ENCODE data around the gene SLC25A29.

SLC25A29 gene

DNA sequence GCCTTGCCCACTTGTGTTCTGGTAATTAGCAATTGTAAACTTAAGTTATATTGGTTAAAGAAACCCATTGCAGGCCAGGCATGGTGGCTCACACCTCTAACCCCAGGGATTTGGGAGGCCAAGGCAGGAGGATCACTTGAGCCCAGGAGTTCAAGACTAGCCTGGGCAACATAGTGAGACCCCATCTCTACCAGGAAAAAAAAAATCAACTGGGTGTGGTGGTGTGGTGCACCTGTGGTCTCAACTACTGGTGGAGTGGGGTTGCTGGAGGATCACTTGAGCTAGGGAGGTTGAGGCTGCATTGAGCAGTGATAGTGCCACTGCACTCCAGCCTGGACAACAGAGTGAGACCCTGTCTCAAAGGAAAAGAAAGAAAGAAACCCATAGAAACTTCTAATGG is 53.6 kb downstream of the SLC25A29 start:
- peaks cover 8% of the 10 kb centered on the region for H3F3A ChIP-seq (ENCODE audit: control insufficient read depth, insufficient read depth)
- no peak for TF ChIP-seq EZH2phosphoT487 (IDR thresholded peaks at IDR 0.05; ENCODE audit: borderline replicate concordance, low read length)
- TF ChIP-seq, protein P1, sequence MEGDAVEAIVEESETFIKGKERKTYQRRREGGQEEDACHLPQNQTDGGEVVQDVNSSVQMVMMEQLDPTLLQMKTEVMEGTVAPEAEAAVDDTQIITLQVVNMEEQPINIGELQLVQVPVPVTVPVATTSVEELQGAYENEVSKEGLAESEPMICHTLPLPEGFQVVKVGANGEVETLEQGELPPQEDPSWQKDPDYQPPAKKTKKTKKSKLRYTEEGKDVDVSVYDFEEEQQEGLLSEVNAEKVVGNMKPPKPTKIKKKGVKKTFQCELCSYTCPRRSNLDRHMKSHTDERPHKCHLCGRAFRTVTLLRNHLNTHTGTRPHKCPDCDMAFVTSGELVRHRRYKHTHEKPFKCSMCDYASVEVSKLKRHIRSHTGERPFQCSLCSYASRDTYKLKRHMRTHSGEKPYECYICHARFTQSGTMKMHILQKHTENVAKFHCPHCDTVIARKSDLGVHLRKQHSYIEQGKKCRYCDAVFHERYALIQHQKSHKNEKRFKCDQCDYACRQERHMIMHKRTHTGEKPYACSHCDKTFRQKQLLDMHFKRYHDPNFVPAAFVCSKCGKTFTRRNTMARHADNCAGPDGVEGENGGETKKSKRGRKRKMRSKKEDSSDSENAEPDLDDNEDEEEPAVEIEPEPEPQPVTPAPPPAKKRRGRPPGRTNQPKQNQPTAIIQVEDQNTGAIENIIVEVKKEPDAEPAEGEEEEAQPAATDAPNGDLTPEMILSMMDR (IDR thresholded peaks at IDR 0.05; ENCODE audit: low read depth, low read length, poor library complexity, severe bottlenecking), result no peak
- peaks cover 60% of the 10 kb centered on the region for H3K4me1 ChIP-seq (ENCODE audit: control insufficient read depth, low read length)
- no peaks in the 10 kb centered on the region for H3K27me3 ChIP-seq (ENCODE audit: control insufficient read depth, low read length)
- H3K27ac ChIP-seq (ENCODE audit: low read depth, low read length), result no peak overlapping the region
- peaks cover 58% of the 10 kb centered on the region for H4K20me1 ChIP-seq (ENCODE audit: control insufficient read depth, insufficient read depth, low read depth, low read length)
- H3K9me2 ChIP-seq (replicated peaks; ENCODE audit: control insufficient read depth, low read length), result no peaks in the 10 kb centered on the region
- peaks cover 59% of the 10 kb centered on the region for H3K36me3 ChIP-seq (ENCODE audit: control insufficient read depth, low read length)
- no peak overlapping the region for H3K4me2 ChIP-seq (ENCODE audit: low read length)
- H3K4me3 ChIP-seq (ENCODE audit: low read length), result no peak overlapping the region
- H3K79me2 ChIP-seq (ENCODE audit: control insufficient read depth, low read length), result peaks cover 100% of the 10 kb centered on the region
- H3K9me3 ChIP-seq (ENCODE audit: control insufficient read depth, insufficient read depth, low read length), result no peaks in the 10 kb centered on the region

DNA sequence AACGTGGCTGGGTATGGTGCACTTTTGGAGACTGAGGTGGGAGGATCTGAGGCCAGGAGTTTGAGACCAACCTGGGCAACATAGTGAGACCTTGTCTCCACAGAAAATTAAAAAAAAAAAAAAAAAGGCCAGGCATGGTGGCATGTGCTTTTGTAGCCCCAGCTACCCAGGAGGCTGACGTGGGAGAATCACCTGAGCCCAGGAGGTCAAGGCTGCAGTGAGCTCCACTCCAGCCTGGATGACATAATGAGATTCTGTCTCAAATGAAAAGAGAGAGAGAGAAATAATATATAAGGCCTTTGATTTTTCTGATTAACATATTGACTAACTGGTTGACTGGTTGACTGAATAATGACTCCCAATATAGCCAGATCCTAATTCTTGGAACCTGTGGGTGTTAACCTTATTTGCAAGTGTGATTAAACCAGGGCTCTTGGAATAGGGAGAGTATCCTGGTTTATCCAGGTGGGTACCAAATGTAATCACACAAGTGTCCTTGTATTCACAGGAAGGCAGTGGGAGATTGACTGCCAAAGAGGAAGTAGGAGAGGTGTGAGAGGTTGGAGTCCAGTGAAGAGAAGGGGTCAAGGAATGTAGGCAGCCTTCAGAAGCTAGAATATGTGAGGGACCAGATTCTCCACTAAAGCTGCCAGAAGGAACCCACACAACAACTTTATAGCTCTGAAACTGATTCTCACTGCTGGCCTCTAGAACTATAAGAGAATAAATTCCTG is 55.3 kb downstream of the SLC25A29 start:
- peaks cover 57% of the 10 kb centered on the region for H4K20me1 ChIP-seq (ENCODE audit: control insufficient read depth, insufficient read depth, low read depth, low read length)
- no peak for TF ChIP-seq EZH2phosphoT487 (IDR thresholded peaks at IDR 0.05; ENCODE audit: borderline replicate concordance, low read length)
- TF ChIP-seq, protein P1 (IDR thresholded peaks at IDR 0.05; ENCODE audit: low read depth, low read length, poor library complexity, severe bottlenecking), result no peak
- no peak overlapping the region for H3K4me2 ChIP-seq (ENCODE audit: low read length)
- peaks cover 58% of the 10 kb centered on the region for H3K4me1 ChIP-seq (ENCODE audit: control insufficient read depth, low read length)
- H3K9me3 ChIP-seq (ENCODE audit: control insufficient read depth, insufficient read depth, low read length), result no peaks in the 10 kb centered on the region
- no peak overlapping the region for H3K27ac ChIP-seq (ENCODE audit: low read depth, low read length)
- peaks cover 4% of the 10 kb centered on the region for H3F3A ChIP-seq (ENCODE audit: control insufficient read depth, insufficient read depth)
- H3K27me3 ChIP-seq (ENCODE audit: control insufficient read depth, low read length), result no peaks in the 10 kb centered on the region
- H3K36me3 ChIP-seq (ENCODE audit: control insufficient read depth, low read length), result peaks cover 56% of the 10 kb centered on the region
- H3K4me3 ChIP-seq (ENCODE audit: low read length), result no peak overlapping the region
- no peaks in the 10 kb centered on the region for H3K9me2 ChIP-seq (replicated peaks; ENCODE audit: control insufficient read depth, low read length)
- H3K79me2 ChIP-seq (ENCODE audit: control insufficient read depth, low read length), result peaks cover 100% of the 10 kb centered on the region

DNA sequence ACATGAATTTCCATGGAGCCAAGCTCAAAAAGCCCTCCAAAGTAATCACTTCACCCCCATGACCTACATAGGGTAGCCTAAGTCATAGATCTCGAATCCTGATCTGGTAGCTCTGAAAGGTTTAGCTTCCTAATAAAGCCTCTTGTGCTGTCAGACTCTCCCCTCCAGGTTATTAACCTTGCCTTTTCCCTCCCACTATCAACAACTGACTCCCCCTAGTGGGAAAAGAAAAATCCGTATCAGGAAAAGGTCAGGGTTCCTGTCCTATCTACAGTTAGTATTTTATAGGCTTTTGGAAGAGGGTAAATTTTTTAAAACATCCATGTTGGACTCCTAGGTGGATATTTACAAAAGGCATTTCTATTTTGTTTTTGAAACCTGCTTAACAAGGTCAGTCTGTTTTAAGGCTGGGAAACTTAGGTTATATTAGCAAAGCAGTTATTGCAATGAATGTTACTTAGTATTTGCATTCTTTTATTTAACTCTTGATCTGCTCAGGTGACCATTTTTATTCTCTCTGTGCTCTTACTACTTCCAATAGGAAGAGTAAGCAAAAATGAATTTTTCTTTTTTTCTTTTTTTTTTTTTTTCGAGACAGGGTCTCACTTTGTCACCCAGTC is 59.3 kb downstream of the SLC25A29 start:
- H3K27ac ChIP-seq (ENCODE audit: low read depth, low read length), result no peak overlapping the region
- peak overlapping the region; percentile 61 for H3K4me2 ChIP-seq (ENCODE audit: low read length)
- peaks cover 64% of the 10 kb centered on the region for H3K4me1 ChIP-seq (ENCODE audit: control insufficient read depth, low read length)
- H4K20me1 ChIP-seq (ENCODE audit: control insufficient read depth, insufficient read depth, low read depth, low read length), result peaks cover 60% of the 10 kb centered on the region
- TF ChIP-seq EZH2phosphoT487 (IDR thresholded peaks at IDR 0.05; ENCODE audit: borderline replicate concordance, low read length), result no peak
- TF ChIP-seq, protein P1 (IDR thresholded peaks at IDR 0.05; ENCODE audit: low read depth, low read length, poor library complexity, severe bottlenecking), result peak; percentile 80
- no peak overlapping the region for H3K4me3 ChIP-seq (ENCODE audit: low read length)
- H3K36me3 ChIP-seq (ENCODE audit: control insufficient read depth, low read length), result peaks cover 51% of the 10 kb centered on the region
- no peaks in the 10 kb centered on the region for H3K27me3 ChIP-seq (ENCODE audit: control insufficient read depth, low read length)
- no peaks in the 10 kb centered on the region for H3F3A ChIP-seq (ENCODE audit: control insufficient read depth, insufficient read depth)
- H3K9me3 ChIP-seq (ENCODE audit: control insufficient read depth, insufficient read depth, low read length), result no peaks in the 10 kb centered on the region
- H3K79me2 ChIP-seq (ENCODE audit: control insufficient read depth, low read length), result peaks cover 100% of the 10 kb centered on the region
- H3K9me2 ChIP-seq (replicated peaks; ENCODE audit: control insufficient read depth, low read length), result no peaks in the 10 kb centered on the region
